GM23338 (cell line): ENCODE data around the gene PTBP3.

ENCODE experiments used
- CREB1 ChIP-seq: fragments of 250-450 bp; sonication (Bioruptor Pico); IDR thresholded peaks from 2 replicates; pipeline ENCODE4 v1.5.0; 2020; ENCODE audit warnings: low read depth, mild to moderate bottlenecking, moderate library complexity
- CTCF ChIP-seq, 2 experiments: fragments of 200-600 bp in 1 of 2; sonication (generic) in 1 of 2; conservative IDR thresholded peaks; 2 replicates each; pipeline versions ENCODE4 v1.5.1 to v1.6.1; 2016 to 2017; ENCODE audit warnings: antibody characterized with exemption in 2 of 2, low read depth in 2 of 2, mild to moderate bottlenecking in 2 of 2, moderate library complexity in 1 of 2
- EZH2 ChIP-seq: fragments of 200-600 bp; sonication (generic); IDR thresholded peaks from one replicate; pipeline ENCODE4 v1.8.0; 2017; ENCODE audit warnings: antibody characterized with exemption, mild to moderate bottlenecking, low read depth; ENCODE audit not compliant: unreplicated experiment
- EZH2phosphoT487 ChIP-seq: fragments of 200-600 bp; sonication (generic); IDR thresholded peaks from one replicate; pipeline ENCODE4 v1.8.1; 2018; ENCODE audit warnings: antibody characterized with exemption; ENCODE audit not compliant: unreplicated experiment
- STAT1 ChIP-seq: IDR thresholded peaks from one replicate; pipeline ENCODE4 v1.6.1; 2016; ENCODE audit warnings: antibody characterized with exemption; ENCODE audit not compliant: unreplicated experiment
- ZNF331 ChIP-seq: fragments of 250-450 bp; sonication (Bioruptor Pico); IDR thresholded peaks from 2 replicates; pipeline ENCODE4 v1.5.0; 2020; ENCODE audit warnings: low read depth, mild to moderate bottlenecking, moderate library complexity
- TF ChIP-seq, protein P1 (sequence below): IDR thresholded peaks from one replicate; pipeline ENCODE4 v1.6.1; 2018; ENCODE audit warnings: antibody characterized with exemption; ENCODE audit not compliant: unreplicated experiment

DNA sequence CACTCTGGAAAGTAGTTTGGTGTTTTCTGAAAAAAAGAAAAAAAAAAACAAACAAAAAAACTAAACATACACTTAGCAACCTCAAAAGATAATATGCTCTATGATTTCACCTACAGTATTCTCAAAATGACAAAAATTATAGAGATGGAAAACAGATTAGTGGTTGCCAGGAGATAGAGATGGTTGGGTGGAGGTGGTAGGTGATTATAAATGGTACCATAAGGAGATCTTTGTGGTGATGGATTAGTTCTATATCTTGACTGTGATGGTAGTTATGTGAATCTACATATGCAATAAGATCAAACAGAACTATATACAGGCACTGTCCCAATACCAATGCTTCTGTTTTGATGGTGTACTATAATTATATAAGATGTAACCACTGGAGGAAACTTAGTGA, 32.0 kb downstream of the PTBP3 start:
- TF ChIP-seq CTCF (conservative IDR thresholded peaks at IDR 0.05; ENCODE audit: low read depth in 2 of 2) = no peak
- no peak for TF ChIP-seq EZH2
- TF ChIP-seq ZNF331 (CRISPR knock-in tag) = no peak
- no peak for TF ChIP-seq STAT1
- no peak for TF ChIP-seq CREB1
- no peak for TF ChIP-seq EZH2phosphoT487
- TF ChIP-seq, protein P1, sequence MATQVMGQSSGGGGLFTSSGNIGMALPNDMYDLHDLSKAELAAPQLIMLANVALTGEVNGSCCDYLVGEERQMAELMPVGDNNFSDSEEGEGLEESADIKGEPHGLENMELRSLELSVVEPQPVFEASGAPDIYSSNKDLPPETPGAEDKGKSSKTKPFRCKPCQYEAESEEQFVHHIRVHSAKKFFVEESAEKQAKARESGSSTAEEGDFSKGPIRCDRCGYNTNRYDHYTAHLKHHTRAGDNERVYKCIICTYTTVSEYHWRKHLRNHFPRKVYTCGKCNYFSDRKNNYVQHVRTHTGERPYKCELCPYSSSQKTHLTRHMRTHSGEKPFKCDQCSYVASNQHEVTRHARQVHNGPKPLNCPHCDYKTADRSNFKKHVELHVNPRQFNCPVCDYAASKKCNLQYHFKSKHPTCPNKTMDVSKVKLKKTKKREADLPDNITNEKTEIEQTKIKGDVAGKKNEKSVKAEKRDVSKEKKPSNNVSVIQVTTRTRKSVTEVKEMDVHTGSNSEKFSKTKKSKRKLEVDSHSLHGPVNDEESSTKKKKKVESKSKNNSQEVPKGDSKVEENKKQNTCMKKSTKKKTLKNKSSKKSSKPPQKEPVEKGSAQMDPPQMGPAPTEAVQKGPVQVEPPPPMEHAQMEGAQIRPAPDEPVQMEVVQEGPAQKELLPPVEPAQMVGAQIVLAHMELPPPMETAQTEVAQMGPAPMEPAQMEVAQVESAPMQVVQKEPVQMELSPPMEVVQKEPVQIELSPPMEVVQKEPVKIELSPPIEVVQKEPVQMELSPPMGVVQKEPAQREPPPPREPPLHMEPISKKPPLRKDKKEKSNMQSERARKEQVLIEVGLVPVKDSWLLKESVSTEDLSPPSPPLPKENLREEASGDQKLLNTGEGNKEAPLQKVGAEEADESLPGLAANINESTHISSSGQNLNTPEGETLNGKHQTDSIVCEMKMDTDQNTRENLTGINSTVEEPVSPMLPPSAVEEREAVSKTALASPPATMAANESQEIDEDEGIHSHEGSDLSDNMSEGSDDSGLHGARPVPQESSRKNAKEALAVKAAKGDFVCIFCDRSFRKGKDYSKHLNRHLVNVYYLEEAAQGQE = no peak
